IMR-90 (cell line): ENCODE data around the gene SCFD2. TPM values are rescaled to one million over a fixed set of nuclear protein-coding genes. Genes with fewer than 3 reads are reported as not detected.

ENCODE experiments used
- ATAC-seq: fragments of 200-7000 bp; cut with Tn5 transposase; 2 replicates; pipeline ENCODE4 v1.9.1; 2020; ENCODE audit warnings: low read depth, mild to moderate bottlenecking, moderate library complexity
- BruUV-seq: library from RNA; stranded (reverse); fragments of 400-500 nt; replicated peaks from 2 replicates; lab custom pipeline; 2021; lab: Mats Ljungman, UMichigan
- CTCF ChIA-PET: fragments of 300-600 bp; formaldehyde crosslinking; extraction: SDS; loops from one replicate; lab custom pipeline; 2021; ENCODE audit warnings: antibody characterized with exemption; lab: Yijun Ruan, JAX
- POLR2A ChIA-PET: fragments of 300-600 bp; sonication (Branson Sonifier 250); formaldehyde crosslinking; loops from one replicate; lab custom pipeline; 2022; ENCODE audit warnings: antibody characterized with exemption; ENCODE audit not compliant: unreplicated experiment; lab: Charles Lee
- DNase-seq: peaks from one replicate; pipeline ENCODE4 v3.0.0; 2013
- H2AFZ ChIP-seq: replicated peaks from 2 replicates; pipeline ENCODE3; 2013; ENCODE audit warnings: low read length, mild to moderate bottlenecking; ENCODE audit not compliant: poor library complexity
- H2AK5ac ChIP-seq: 2 replicates; pipeline ENCODE4 v1.6.1; 2013; ENCODE audit warnings: low read depth, low read length, inconsistent platforms
- H2AK9ac ChIP-seq: replicated peaks from 2 replicates; pipeline ENCODE3; 2013; ENCODE audit warnings: mild to moderate bottlenecking, low read depth, low read length, moderate library complexity; ENCODE audit not compliant: poor library complexity
- H2BK120ac ChIP-seq: 2 replicates; pipeline ENCODE4 v1.6.1; 2013; ENCODE audit warnings: low read depth, low read length, inconsistent platforms
- H2BK15ac ChIP-seq: 3 replicates; pipeline ENCODE4 v1.6.1; 2013; ENCODE audit warnings: low read depth, low read length, inconsistent platforms
- H2BK20ac ChIP-seq: 2 replicates; pipeline ENCODE4 v1.6.1; 2013; ENCODE audit warnings: low read depth, mild to moderate bottlenecking, inconsistent platforms, low read length, moderate library complexity
- H2BK5ac ChIP-seq: 2 replicates; pipeline ENCODE4 v1.6.1; 2013; ENCODE audit warnings: mild to moderate bottlenecking, low read depth, low read length, inconsistent platforms; ENCODE audit not compliant: poor library complexity, severe bottlenecking
- H3K14ac ChIP-seq: replicated peaks from 2 replicates; pipeline ENCODE4 v1.6.1; 2013; ENCODE audit warnings: low read depth, low read length, inconsistent platforms
- H3K18ac ChIP-seq: 2 replicates; pipeline ENCODE4 v1.6.1; 2013; ENCODE audit warnings: low read depth, low read length, control low read depth
- H3K23ac ChIP-seq: 2 replicates; pipeline ENCODE4 v1.6.1; 2013; ENCODE audit warnings: low read depth, low read length, inconsistent platforms
- H3K27ac ChIP-seq: 2 replicates; pipeline ENCODE4 v1.5.1; 2013; ENCODE audit warnings: mild to moderate bottlenecking, control low read depth, low read length; ENCODE audit not compliant: insufficient read depth
- H3K27me3 ChIP-seq: 2 replicates; pipeline ENCODE4 v1.6.1; 2013; ENCODE audit warnings: low read length; ENCODE audit not compliant: control insufficient read depth, insufficient read depth
- H3K36me3 ChIP-seq: 2 replicates; pipeline ENCODE4 v1.6.1; 2013; ENCODE audit warnings: low read length, mixed read lengths; ENCODE audit not compliant: control insufficient read depth, insufficient read depth
- H3K4ac ChIP-seq: 2 replicates; pipeline ENCODE4 v1.6.1; 2013; ENCODE audit warnings: low read depth, low read length, inconsistent platforms
- H3K4me1 ChIP-seq: 2 replicates; pipeline ENCODE4 v1.6.1; 2013; ENCODE audit warnings: low read length, mixed read lengths; ENCODE audit not compliant: control insufficient read depth, insufficient read depth
- H3K4me2 ChIP-seq: 2 replicates; pipeline ENCODE4 v1.6.1; 2013; ENCODE audit warnings: low read depth, mild to moderate bottlenecking, control low read depth, low read length, moderate library complexity
- H3K4me3 ChIP-seq: 2 replicates; pipeline ENCODE4 v1.5.1; 2013; ENCODE audit warnings: low read depth, mild to moderate bottlenecking, control low read depth, low read length, moderate library complexity; ENCODE audit not compliant: insufficient read depth
- H3K56ac ChIP-seq: 2 replicates; pipeline ENCODE4 v1.6.1; 2013; ENCODE audit warnings: low read length, inconsistent platforms; ENCODE audit not compliant: insufficient read depth; ENCODE audit errors: extremely low read depth
- H3K79me1 ChIP-seq, 2 experiments: 2 replicates each; pipeline ENCODE4 v1.6.1; 2013; ENCODE audit warnings: low read length in 2 of 2, inconsistent platforms in 1 of 2, low read depth in 1 of 2
- H3K9ac ChIP-seq: 2 replicates; pipeline ENCODE4 v1.6.1; 2013; ENCODE audit warnings: low read depth, low read length, control low read depth
- H3K9me1 ChIP-seq: 2 replicates; pipeline ENCODE4 v1.6.1; 2013; ENCODE audit warnings: low read length, inconsistent platforms; ENCODE audit not compliant: insufficient read depth
- H3K9me3 ChIP-seq: 2 replicates; pipeline ENCODE4 v1.6.1; 2013; ENCODE audit warnings: low read length; ENCODE audit not compliant: control insufficient read depth, insufficient read depth
- H4K20me1 ChIP-seq: 2 replicates; pipeline ENCODE4 v1.6.1; 2013; ENCODE audit warnings: low read length, inconsistent platforms; ENCODE audit not compliant: insufficient read depth
- H4K5ac ChIP-seq: 2 replicates; pipeline ENCODE4 v1.6.1; 2013; ENCODE audit warnings: mild to moderate bottlenecking, low read depth, low read length, control low read depth
- H4K8ac ChIP-seq, 2 experiments: 2 replicates each; pipeline ENCODE4 v1.6.1; 2013; ENCODE audit warnings: low read depth in 2 of 2, low read length in 2 of 2, control low read depth in 1 of 2, inconsistent platforms in 1 of 2
- H4K91ac ChIP-seq: 2 replicates; pipeline ENCODE4 v1.6.1; 2013; ENCODE audit warnings: low read depth, low read length, inconsistent platforms; ENCODE audit not compliant: insufficient read depth
- CTCF ChIP-seq: conservative IDR thresholded peaks from 2 replicates; pipeline ENCODE4 v1.5.1; 2012; ENCODE audit warnings: mild to moderate bottlenecking, low read depth, low read length, improper control_type of control experiment
- SMC3 ChIP-seq: fragments of 150-350 bp; IDR thresholded peaks from 2 replicates; pipeline ENCODE4 v1.6.1; 2016; ENCODE audit warnings: low read depth, mild to moderate bottlenecking, antibody characterized with exemption, low read length, moderate library complexity
- USF2 ChIP-seq: fragments of 150-350 bp; IDR thresholded peaks from 2 replicates; pipeline ENCODE4 v1.6.1; 2017; ENCODE audit warnings: mild to moderate bottlenecking, antibody characterized with exemption, low read length, low read depth
- WGBS, 2 experiments: methylation state at CpG; one replicate each; pipeline versions ENCODE4 v1.1.5 to v1.1.7; 2013; ENCODE audit warnings: missing lambda C conversion rate in 2 of 2; ENCODE audit not compliant: insufficient read length in 1 of 2; ENCODE audit errors: extremely low coverage in 2 of 2; 5-methylcytosine and 5-hydroxymethylcytosine counted together
- dilution Hi-C: fragments of 300-500 bp; cut with HindIII; formaldehyde crosslinking; loops from one replicate; pipeline ENCODE4 v1.14.3; 2018; ENCODE audit warnings: low sequenced_read_pairs; ENCODE audit not compliant: unreplicated experiment
- in situ Hi-C: fragments of 300-500 bp; cut with MboI; formaldehyde crosslinking; loops from 3 replicates; pipeline ENCODE4 v1.14.3; 2019; ENCODE audit warnings: low sequenced_read_pairs, inconsistent platforms, mixed read lengths
- intact Hi-C: fragments of 100-400 bp; cut with micrococcal nuclease; formaldehyde crosslinking; loops from 2 replicates; pipeline ENCODE4 v1.10.0; 2022
- polyA plus RNA-seq, 3 experiments: library from polyadenylated mRNA; depleted of rRNA; stranded (reverse); fragments of >200 nt; gene quantifications; 2 replicates each; pipeline ENCODE4 v1.2.3, GENCODE V29; 2012; ENCODE audit warnings: low replicate concordance in 1 of 3
- total RNA-seq: library from RNA; depleted of rRNA; stranded (reverse); fragments of >200 nt; gene quantifications from 2 replicates; pipeline ENCODE4 v1.2.3, GENCODE V29; 2012

The SCFD2 gene
- total and polyA plus RNA-seq, 2 of the 4 experiments (the other 2 are of a cell fraction): 18.9 to 62.4 TPM

GRCh38 chr4:52861879-52862616 is 503.8 kb downstream of the SCFD2 start, which contains the start of gene RASL11B:
RASL11B (plus strand) TSS chr4:52862317; CDS start chr4:52862508, 191 bp downstream.
- Histone ChIP-seq H3K9me3 (peaks cover 5% of the 10 kb centered on the region), H4K91ac (peak within 1 kb of the TSS; percentile 48; the same call in 1 of the 2 replicates), H2BK15ac (peak within 1 kb of the TSS; percentile 62; the same call in 2 of the 3 replicates), H2AK5ac (peak within 1 kb of the TSS; percentile 54), H3K4me2 (peak within 1 kb of the TSS; percentile 95), H3K56ac (peak within 1 kb of the TSS; percentile 41), H3K9me1 (peaks cover 7% of the 10 kb centered on the region; the same call in 1 of the 2 replicates), H2BK5ac (peak within 1 kb of the TSS; percentile 59), H2AK9ac (peak within 1 kb of the TSS; percentile 75), H3K14ac (peak within 1 kb of the TSS; percentile 71), H3K27ac (peak within 1 kb of the TSS; percentile 55; the same call in 1 of the 2 replicates), H3K4me1 (peaks cover 9% of the 10 kb centered on the region), H3K18ac (peak within 1 kb of the TSS; percentile 44; the same call in 1 of the 2 replicates), H3K23ac (peak within 1 kb of the TSS; percentile 91), H2BK20ac (peak within 1 kb of the TSS; percentile 9; the same call in 1 of the 2 replicates), H4K20me1 (no peaks in the 10 kb centered on the region), H3K9ac (peak within 1 kb of the TSS; percentile 70), H3K36me3 (peaks cover 12% of the 10 kb centered on the region), H2BK120ac (peak within 1 kb of the TSS; percentile 86), H3K27me3 (peaks cover 8% of the 10 kb centered on the region), H4K5ac (peak within 1 kb of the TSS; percentile 20; the same call in 1 of the 2 replicates), H3K79me1 (no peaks in the 10 kb centered on the region; a peak in 1 of 4 replicates), H3K4me3 (peak within 1 kb of the TSS; percentile 89), H3K4ac (peak within 1 kb of the TSS; percentile 82), H4K8ac (peak within 1 kb of the TSS; percentile 42 to 54; a peak in 1 of 4 replicates), H2AFZ (peak within 1 kb of the TSS; percentile 97)
- DNase-seq (peak; percentile 52), ATAC-seq (peak; percentile 98)
- no TSS peak for BruUV-seq
- intact Hi-C loops (loop anchor here (2.0 to 10.0 kb wide), 6 partner anchors 95 to 487 kb away; partner anchors contain the start of gene USP46), dilution Hi-C loops (no loop called here), in situ Hi-C loops (no loop called here)
- CTCF ChIA-PET: no interaction called here
- 2% methylated on average over 34 of the region's 94 CpGs; no CpG with 5 or more reads in 1 of the 2 experiments for WGBS, 2 experiments
- TF ChIP-seq SMC3 (no peak), USF2 (peak; percentile 25; the same call in 1 of the 2 replicates), CTCF (no peak; the same call in 1 of the 2 replicates)
- POLR2A ChIA-PET: no interaction called here
